Right forelimb (tissue), 1 donor: ENCODE results near the gene PKDCC.
"Not testable (repeated sequence)": the region's sequence is repeated elsewhere in the genome, so short reads cannot be mapped to it uniquely, and the experiment has no call there.

Experiments used
- DNase-seq: peaks from one replicate; pipeline ENCODE4 v3.0.0-alpha.2; 2018

PKDCC gene

DNA sequence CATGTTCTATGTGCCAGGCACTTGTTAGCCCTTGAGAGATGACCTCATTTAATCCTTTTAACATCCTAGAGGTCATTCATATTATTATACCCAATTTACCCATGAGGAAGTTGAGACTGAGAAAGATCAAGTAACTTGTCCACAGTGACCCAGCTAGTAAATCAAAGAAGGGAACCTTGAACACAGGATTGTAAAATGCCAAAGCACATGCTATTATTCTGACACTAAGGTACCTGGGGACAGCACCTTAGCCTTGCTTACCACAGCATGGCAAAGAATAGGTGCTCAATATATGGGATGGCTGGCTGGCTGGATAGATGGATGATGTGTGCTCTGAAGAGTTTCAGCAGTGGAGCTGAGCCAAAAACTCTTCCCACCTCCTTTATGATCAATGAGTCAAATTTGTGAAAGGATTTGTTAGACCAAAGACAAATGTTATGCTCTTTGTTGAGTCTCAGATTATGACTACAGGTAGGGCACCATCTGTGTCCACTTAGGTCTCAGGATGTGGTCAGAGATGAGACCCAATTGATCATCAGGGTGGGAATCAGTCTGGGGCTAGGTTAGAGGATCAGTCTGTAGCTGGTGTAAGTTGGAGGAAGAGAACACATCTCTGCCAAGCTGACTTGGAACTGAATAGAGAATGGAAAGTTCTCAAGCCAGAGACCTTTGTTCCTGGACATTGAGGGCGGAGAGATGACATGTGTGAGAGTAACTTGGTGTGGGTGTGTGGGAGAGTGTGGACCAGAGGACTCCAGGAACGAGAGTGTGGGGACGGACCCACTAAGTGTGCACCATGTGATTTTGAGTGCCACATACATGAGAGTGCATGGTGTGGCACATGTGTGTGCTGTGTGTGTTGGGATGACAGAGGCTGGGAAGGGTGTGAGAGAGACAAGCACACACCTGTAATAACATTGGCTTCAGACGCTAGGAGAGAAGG is 16.3 kb upstream of the PKDCC start:
- no peak for DNase-seq

DNA sequence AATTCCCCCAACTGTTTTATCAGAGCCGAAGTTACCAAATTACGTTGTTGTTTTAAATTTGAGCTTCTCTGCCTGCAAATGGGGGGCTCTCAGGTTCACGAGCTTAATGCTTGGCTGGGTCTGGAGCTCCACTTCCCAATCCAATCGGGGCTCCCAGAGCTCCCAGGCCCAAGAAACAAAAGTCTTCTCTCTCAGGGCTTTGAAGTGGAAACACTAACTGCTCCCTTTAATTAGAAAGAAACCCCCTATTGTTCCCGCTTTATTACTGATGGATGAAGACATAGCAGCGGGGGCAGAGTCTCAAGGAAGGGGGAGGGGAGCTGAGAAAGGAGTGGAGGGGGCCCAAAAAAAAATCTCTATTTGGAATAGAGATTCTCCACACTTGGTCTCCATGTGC is 15.6 kb upstream of the PKDCC start:
- no peak for DNase-seq

DNA sequence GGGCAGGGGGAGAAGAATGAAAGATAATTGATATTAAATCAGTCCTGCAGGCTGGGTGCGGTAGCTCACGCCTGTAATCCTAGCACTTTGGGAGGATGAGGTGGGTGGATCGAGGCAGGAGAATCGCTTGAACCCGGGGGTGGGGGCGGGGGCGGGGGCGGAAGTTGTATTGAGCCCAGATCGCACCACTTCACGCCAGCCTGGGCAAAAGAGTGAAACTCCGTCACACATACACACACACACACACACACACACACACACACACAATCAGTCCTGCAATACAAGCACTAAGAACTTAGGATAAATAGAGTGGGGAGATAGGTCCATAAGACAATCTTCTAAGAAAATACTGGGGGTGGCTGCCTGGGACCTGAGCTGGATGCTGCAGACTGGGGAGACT is 15.1 kb upstream of the PKDCC start:
- peak; percentile 35 for DNase-seq

DNA sequence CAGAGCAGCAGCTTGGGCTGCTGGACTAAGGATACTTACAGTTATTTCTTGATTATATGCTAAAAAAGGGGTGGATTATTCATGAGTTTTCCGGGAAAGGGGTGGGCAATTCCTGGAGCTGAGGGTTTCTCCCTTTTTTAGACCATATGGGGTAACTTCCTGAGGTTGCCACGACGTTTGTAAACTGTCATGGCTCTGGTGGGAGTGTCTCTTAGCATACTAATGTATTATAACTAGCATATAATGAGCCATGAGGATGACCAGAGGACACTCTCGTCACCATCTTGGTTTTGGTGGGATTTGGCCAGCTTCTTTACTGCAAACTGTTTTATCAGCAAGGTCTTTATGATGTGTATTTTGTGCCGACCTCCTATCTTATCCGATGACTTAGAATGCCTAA is 13.7 kb upstream of the PKDCC start:
- DNase-seq = not testable (repeated sequence)

DNA sequence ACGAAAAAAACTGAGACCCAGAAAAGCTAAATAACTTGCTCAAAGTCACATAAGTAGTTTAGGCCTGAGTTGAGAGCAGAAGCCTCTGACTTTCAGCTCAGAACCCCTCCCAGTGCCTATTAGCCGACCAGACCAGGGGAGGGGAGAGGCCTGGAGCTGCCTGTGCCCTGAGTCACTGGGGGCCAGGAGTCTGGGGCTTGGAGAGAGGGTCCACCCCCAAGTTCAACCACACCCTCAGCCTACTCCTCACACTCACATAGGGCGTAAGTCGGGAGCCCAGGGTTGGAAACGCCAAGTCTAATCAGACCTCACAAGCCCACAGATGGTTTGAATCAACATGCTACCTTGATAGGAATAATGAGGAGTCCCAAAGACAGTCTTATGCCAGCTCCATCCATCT is 12.6 kb upstream of the PKDCC start:
- DNase-seq = no peak

DNA sequence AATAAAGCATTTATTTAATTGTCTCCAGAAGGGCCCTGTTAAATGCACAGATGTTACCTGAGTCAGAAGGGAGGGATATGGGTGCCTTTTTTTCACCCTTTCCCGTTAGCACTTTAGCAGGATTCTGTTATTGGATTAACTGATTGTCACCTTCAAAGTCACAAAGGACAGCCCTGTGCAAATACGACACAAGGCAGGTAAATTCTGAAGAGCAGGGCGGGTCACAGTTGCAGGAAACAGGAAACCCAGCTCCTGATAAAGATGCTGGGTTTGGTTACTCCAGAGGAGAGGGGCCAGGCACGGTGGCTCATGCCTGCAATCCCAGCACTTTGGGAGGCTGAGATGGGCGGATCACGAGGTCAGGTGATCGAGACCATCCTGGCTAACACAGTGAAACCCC is 11.4 kb upstream of the PKDCC start:
- no peak for DNase-seq

DNA sequence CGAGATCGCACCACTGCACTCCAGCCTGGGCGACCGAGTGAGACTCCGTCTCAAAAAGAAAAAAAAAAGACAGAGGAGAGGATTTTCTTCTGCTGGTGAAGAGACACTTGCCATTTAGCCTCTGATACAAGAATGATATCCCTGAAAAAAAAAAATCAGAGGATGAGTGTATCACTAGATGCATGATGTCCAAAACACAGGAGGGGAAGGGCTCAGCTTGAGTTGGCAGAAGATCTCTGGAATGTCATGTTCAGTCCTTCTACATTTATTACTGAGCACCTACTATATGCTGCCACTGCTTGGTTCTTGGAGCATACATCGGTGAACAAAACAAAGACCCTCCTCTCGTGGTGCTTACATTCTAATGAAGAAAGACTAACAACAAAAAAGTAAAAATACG is 10.9 kb upstream of the PKDCC start:
- no peak for DNase-seq

DNA sequence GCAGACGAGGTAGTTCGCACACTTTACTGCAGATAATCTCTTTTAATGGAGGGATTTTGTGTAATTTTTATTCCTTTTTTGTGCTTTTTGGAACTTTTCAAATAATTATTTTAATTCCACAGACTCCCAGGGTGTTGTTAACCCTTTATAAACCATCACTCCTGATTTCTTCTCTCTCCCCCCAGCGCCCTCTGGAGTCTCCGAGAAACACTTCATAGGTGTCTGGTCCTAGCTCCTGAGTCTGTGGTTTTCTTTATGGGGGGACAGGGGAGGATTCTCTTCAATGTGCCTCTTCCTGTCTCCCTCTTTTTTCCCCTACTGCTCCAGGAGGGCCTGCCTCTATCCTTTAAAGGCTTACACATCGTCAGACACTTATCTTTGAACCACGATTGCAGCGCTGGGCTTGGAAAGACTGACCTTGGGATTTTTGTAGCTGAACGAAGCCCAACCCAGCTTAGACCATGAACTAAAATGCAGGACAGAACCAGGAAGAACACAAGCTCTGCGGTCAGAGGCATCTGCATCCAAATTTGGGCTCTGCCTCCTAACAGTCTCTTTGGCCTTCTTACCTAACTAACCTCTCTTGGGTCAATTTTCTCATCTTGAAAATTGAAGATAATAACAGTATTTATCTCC is 7.1 kb upstream of the PKDCC start:
- no peak for DNase-seq

DNA sequence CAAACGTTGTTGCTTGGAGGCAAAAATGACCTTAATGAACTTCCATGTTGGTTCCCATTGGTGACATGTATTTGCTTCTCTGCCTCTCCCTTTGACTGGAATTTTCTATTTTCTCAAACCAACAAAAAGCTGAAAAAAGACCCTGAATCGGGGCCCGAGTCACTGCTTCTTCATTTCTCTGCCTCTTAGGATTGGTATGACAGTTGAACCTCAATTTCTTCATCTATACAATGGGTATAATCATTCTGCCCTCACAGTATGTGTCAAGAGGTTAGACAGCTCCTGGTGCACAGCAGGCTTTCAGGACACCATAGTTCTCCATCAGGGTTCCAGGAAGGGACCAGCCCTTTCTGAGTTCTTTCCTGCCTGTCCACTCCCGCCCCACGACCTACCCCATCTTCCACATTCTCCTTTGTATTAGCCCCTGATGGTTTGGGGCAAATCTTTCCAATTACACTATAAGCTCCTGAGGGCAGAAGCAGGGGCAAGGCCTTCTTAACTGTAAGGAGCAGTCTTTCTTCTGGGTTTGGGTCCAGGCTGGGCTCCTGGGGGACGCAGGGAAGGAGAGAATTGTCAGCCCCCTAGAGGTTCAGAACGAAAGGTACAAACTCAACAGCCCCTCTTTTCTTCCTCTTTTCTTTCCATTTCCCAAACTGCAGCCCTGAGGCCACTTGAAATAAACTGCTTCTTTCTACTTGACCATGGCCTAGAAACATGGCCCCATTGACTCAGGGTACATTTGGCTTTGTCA is 6.3 kb upstream of the PKDCC start:
- no peak for DNase-seq

DNA sequence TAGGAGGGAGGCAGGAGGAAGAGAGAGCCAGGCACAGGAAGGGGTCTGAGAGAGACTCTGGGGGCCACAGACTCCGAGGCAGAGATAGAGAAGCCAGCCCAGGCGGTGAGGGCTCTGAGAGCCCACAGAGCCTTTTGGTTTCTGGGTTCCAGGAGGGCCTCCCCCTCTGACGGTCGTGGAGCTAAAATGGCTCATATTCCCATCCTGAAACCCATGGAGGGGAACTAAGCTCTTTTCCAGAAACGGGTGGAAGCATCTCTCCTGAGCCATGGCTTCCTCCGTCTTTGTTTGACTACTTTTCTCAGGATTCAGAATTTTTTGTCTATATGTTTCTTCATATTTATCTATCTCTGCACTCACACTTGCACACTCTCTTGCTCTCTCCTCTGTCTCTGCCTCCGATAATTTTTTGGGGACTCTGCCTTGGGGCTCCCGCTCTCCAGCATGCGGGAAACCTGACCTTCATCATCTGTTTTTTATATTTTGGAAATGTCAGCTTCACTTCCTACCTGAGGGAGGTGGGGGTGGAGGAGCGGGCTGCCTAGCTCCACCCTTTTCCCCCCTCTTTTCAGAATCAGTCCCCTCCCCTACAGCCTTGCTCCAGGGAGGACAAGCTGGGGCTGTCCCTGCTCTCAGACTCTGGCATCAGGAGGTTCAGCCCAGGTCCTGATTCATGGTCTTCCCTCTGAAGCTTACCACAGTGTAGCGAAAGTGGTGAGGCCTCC is 5.0 kb upstream of the PKDCC start:
- DNase-seq = no peak

DNA sequence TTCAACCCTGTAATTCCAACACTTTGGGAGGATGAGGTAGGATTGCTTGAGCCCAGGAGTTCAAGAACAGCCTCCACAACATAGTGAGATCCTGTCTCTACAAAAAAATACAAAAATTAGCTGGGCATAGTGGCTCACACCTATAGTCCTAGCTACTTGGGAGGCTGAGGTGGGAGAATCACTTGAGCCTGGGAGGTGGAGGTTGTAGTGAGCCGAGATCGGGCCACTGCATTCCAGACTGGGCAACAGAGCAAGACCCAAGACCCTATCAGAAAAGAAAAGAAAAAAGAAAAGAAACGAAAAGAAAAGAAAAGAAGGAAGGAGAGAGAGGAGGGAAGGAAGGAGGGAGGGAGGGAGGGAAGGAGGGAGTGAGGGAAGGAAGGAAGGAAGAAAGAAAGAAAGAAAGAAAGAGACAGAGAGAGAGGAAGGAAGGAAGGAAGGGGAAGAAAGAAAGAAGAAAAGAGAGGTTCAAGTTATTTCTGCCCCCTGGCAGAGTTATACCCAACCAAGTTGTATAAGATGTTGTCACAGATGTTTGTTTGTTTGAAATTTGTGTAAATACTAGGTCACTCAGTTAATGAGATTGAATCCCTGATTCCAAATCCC is 3.9 kb upstream of the PKDCC start:
- no peak for DNase-seq

DNA sequence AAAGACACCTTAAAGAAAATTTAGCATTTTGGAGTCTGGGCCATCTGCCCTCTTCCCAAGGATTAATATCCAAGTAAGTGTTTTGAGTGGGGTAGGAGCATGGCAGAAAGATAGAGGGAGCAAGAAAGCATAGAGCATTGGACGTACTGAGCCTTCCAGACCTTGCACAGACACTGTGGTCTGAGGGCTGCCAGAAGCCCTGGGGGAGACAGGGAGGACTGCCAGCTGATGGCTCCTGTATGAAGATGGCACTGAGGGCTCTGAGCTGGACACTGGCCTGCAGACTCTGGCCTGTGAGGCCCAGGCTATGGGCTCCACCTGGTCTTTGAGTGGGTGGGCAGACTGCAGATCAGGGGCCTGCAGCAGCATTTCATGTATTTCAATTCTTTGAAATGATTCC is 2.9 kb upstream of the PKDCC start:
- no peak for DNase-seq

DNA sequence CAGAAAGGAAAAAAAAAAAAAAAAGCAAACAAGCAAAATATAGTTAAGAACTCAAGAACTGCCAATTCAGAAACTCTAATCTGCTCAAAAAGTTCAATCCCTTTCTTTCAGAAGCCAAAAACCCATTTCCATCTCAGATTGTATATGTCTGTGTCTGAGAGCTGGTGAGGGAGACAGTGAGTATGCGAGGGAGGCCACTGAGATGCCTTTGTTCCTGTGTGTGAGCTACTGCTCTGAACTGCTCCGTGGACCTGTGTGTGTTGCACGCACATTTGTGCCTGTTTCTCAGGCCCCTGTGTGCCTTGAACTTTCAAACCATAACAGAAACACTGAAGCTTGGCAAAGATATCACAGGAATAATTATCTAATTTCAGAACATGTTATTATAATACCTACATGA is 2.5 kb upstream of the PKDCC start:
- DNase-seq = no peak

DNA sequence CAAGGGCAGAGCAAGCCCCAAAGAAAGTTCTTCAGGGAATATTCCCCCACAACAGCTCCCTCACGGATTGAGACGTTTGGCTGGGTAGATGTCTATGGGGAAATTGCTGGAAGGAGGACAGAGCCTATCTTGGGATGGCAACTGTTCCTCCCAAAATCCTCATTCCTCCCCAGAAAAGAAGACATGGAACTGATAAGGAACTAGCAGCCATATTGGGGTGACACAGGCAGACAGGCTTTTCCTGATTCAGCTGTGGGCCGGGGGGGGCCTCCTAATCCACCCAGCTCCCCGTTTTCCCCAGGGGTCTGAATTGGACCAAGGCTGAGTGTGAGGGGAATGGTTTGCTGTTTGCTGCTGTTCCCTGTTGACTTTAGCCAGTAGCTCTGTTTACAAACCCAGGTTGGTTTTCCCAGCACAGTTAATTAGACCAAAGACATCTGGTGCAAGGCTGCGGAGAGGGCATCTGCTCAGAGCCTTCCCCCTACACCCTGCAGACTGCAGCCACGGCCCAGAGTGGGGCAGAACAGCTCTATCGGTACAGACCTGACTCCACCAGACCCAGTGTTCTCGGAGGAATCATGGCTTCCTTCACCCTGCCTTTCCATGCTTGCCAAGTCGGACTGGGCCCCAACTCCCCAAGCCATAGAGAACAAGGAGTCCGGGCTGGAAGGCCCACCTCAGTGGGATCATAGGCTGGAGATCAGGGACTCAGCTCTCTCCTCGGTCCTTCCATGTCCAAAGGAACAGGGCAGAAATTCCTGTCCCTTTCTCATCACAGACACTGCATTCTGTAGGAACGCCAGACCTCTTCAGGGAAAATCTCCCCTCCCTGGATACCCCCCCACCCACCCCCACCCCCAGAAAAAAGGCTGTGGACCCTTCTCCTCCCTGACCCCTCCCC is 1.7 kb upstream of the PKDCC start:
- DNase-seq = no peak

DNA sequence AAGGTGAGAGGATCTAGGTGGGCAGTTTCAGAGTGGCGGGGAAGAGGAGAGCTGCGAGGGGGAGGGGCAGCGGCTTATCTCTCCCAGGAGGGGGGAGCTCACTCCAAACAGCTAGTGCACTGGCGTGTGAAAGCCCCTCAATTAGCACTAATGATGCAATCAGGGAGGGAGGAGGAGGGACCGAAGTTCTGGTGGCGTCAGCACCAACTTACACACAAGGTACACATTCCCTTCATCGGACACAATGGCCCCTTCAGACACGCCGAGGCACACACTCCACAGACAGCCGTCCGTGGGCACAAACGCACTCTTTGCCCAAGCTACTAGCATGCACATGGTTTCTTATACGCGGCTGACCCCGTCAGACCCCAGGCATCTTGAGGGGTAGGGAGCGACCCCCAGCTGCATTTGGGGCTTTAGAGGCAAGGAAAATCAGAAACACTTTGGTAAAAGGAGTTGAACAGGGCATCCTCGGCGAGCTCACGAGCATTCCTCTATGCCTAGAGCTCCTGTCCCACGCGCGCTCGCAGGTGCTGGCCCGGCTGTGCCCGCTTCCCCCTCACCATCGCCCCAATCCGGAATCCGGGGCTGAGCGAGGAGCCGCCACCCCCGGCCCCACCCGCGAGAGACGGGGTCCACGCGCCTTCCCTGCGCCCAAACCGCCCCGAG is 868 bp upstream of the PKDCC start:
- no peak for DNase-seq

DNA sequence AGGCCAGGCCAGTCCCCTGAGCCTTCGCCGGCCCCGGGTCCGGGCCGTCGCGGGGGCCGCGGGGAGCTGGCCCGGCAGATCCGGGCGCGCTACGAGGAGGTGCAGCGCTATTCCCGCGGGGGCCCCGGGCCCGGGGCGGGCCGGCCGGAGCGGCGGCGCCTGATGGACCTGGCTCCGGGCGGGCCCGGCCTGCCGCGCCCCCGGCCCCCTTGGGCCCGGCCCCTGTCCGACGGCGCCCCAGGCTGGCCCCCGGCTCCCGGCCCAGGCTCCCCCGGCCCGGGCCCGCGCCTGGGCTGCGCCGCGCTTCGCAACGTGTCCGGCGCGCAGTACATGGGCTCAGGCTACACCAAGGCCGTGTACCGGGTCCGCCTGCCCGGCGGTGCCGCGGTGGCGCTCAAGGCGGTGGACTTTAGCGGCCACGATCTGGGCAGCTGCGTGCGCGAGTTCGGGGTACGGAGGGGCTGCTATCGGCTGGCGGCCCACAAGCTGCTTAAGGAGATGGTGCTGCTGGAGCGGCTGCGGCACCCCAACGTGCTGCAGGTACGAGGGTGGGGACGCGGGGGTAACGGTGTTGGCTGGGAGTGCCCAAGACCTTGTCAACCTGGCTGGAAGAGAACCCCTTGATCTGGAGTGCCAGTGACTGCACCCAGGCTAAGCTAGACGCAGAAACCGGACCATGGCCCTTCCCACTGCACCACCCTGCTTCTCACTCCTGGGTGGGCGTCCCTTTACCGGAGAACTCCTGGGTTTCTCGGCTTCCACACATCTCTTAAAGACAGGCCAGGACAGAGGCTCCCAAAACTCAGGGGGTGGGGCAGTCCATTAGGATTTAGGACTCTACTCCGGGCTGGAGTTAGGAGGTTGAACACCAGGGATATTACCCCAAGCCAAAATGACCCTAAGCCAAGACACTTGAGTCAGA is 739 bp downstream of the PKDCC start:
- no peak for DNase-seq

DNA sequence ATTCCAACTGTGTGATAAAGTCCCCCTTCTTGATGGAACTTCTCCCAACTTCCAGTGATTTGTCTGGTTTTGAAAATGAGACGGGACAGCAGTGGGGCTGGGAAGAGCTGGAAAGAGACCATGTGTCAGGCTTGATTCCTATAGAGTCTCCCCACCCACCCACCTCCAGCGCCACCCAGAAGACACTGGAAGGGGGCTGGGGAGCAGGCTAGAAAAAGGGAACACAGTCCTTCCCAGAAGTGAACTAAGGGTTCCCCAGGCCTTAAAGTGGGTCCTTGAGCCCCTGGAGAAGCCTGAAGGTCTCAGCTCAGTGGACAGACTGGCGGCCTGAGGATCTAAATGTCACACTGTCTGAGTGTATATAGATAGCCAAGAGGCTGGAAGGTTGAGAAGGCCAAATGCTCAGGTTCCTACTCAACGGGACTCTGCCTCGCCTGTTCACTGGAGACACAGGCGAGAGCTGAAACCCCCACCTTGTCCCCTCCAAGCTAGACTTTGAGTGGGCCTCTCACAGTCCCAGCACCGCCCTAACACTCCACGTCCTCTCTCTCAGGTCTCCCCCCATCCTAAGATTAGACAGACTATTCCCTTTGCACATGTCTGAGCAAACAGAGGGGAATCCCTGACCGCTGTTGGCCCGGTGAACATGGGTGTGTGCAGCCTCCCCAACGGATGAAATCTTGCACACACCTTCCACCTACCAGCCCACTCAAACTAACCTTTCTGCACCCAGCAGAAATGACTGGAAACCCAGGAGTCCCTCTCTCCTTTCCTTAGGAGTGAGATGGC is 1.6 kb downstream of the PKDCC start:
- DNase-seq = no peak

DNA sequence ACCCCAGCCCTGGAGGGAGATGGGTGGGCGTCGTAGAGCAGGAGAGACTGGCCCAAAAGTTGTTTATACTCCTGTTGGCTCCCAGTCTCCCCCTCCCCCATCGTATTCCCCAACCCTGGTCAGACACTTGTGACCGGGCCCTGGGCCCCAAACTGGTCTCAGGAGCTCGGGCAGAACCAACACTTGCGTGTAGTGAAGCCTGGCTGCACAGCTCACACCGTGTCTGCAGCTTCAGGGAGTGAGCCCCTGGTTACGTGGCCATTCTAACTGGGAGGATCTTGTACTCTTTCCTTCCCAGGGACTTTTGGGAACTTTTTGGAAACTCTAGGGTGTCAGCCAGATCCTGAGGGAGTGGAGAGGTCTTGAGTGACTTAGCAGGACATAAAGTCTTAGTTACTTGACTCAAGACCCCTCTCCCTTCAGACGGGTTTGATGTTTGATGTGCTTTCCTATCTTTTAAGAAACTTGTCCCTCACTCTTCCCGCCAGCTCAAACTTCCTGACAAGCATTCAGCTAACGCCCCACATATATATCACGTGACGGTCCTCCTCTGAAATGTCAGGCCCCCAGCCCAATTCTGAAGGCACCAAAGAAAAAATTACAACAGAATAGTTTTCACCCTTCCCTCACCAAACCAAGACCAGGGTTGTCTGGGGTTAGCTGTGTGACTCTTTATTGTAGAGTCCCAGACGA is 2.3 kb downstream of the PKDCC start:
- DNase-seq = no peak
